Caco-2 (cell line): Measurements from ENCODE around the gene TMEM30B. TPM values are rescaled to one million over a fixed set of nuclear protein-coding genes. Genes with fewer than 3 reads are reported as not detected.

Experiments used
- BruUV-seq: library from RNA; stranded (reverse); fragments of 400-500 nt; replicated peaks from 2 replicates; lab custom pipeline; 2021; lab: Mats Ljungman, UMichigan
- CTCF ChIA-PET: fragments of 300-600 bp; sonication (Branson Sonifier 250); formaldehyde crosslinking; loops from one replicate; lab custom pipeline; 2022; ENCODE audit warnings: antibody characterized with exemption; lab: Charles Lee
- POLR2A ChIA-PET: fragments of 300-600 bp; sonication (Branson Sonifier 250); formaldehyde crosslinking; loops from one replicate; lab custom pipeline; 2022; ENCODE audit warnings: antibody characterized with exemption; lab: Charles Lee
- DNase-seq, 2 experiments: peaks; one replicate each; pipeline versions ENCODE4 v3.0.0 to v3.0.0-alpha.2; 2020 to 2022
- H3K27me3 ChIP-seq: replicated peaks from 2 replicates; pipeline ENCODE4 v1.6.0; 2011; ENCODE audit warnings: low read length; ENCODE audit not compliant: control insufficient read depth, insufficient read depth
- H3K36me3 ChIP-seq: 2 replicates; pipeline ENCODE4 v1.5.1; 2011; ENCODE audit warnings: low read length; ENCODE audit not compliant: control insufficient read depth, insufficient read depth
- H3K4me1 ChIP-seq: fragments of 250-450 bp; sonication (Bioruptor Pico); 2 replicates; pipeline ENCODE4 v1.5.1; 2020; ENCODE audit warnings: mild to moderate bottlenecking
- H3K4me3 ChIP-seq: 2 replicates; pipeline ENCODE4 v1.5.1; 2011; ENCODE audit warnings: low read depth, mild to moderate bottlenecking, control low read depth, low read length
- H3K9me3 ChIP-seq: fragments of 250-450 bp; sonication (Bioruptor Pico); 2 replicates; pipeline ENCODE4 v1.5.1; 2020; ENCODE audit warnings: mild to moderate bottlenecking, moderate library complexity
- H3K27ac Mint-ChIP-seq: one replicate; pipeline ENCODE4 v1.8.0; 2022; ENCODE audit warnings: mixed read lengths; ENCODE audit not compliant: unreplicated experiment
- H3K27me3 Mint-ChIP-seq: one replicate; pipeline ENCODE4 v1.8.0; 2022; ENCODE audit warnings: mixed read lengths; ENCODE audit not compliant: insufficient read depth, unreplicated experiment
- H3K36me3 Mint-ChIP-seq: one replicate; pipeline ENCODE4 v1.8.0; 2022; ENCODE audit warnings: mild to moderate bottlenecking, mixed read lengths; ENCODE audit not compliant: insufficient read depth, unreplicated experiment
- H3K4me1 Mint-ChIP-seq: one replicate; pipeline ENCODE4 v1.8.0; 2022; ENCODE audit warnings: low read depth, mixed read lengths; ENCODE audit not compliant: unreplicated experiment
- H3K4me3 Mint-ChIP-seq: one replicate; pipeline ENCODE4 v1.8.0; 2022; ENCODE audit warnings: mild to moderate bottlenecking, moderate library complexity, mixed read lengths; ENCODE audit not compliant: unreplicated experiment
- H3K9me3 Mint-ChIP-seq: one replicate; pipeline ENCODE4 v1.8.0; 2022; ENCODE audit warnings: mixed read lengths; ENCODE audit not compliant: unreplicated experiment
- intact Hi-C: fragments of 100-400 bp; cut with micrococcal nuclease; formaldehyde crosslinking; loops from one replicate; pipeline ENCODE4 v1.10.0; 2022; ENCODE audit not compliant: unreplicated experiment
- total RNA-seq: library from RNA; stranded (reverse); gene quantifications from 2 replicates; pipeline ENCODE4 v1.2.3, GENCODE V29; 2022
- TF ChIP-seq, protein P1 (sequence below), 2 experiments: fragments of 200-600 bp in 1 of 2; IDR thresholded peaks; 1 replicate in 1 of 2; 2 replicates in 1 of 2; pipeline versions ENCODE4 v1.5.1 to v1.8.0; 2011 to 2022; ENCODE audit warnings: antibody characterized with exemption in 1 of 2, control low read depth in 1 of 2, inconsistent platforms in 1 of 2, low read depth in 1 of 2, low read length in 1 of 2, mild to moderate bottlenecking in 1 of 2, moderate library complexity in 1 of 2; ENCODE audit not compliant: insufficient read depth in 1 of 2, severe bottlenecking in 1 of 2, unreplicated experiment in 1 of 2

Gene TMEM30B
- total RNA-seq, 1 experiment from 2014 or later = 32.5 TPM

DNA sequence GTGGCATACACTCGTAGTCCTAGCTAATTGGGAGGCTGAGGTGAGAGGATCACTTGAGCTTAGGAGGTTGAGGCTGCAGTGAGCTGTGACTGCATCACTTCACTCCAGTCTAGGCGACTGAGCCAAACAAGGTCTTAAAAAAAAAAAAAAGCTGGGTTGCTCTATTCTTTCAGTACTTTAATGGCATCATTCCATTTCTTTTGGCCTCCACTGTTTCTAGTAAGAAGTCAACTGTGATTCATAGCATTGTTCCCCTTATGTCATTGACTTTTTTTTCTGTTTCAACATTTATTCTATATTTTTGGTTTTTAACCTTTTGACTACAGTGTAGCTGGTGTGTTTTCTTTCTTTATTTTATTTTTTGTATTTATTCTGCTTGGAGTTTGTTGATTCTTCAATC lies 23.6 kb upstream of the TMEM30B start:
- ChIA-PET POLR2A (no interaction called here), CTCF (interaction anchor here (0.5 kb wide), 1 partner anchor 604 kb away, joined by 4 read pairs; no protein-coding TSS in a partner anchor)
- BruUV-seq = no TSS peak
- H3K9me3 Mint-ChIP-seq = peaks cover 7% of the 10 kb centered on the region
- TF ChIP-seq, protein P1, sequence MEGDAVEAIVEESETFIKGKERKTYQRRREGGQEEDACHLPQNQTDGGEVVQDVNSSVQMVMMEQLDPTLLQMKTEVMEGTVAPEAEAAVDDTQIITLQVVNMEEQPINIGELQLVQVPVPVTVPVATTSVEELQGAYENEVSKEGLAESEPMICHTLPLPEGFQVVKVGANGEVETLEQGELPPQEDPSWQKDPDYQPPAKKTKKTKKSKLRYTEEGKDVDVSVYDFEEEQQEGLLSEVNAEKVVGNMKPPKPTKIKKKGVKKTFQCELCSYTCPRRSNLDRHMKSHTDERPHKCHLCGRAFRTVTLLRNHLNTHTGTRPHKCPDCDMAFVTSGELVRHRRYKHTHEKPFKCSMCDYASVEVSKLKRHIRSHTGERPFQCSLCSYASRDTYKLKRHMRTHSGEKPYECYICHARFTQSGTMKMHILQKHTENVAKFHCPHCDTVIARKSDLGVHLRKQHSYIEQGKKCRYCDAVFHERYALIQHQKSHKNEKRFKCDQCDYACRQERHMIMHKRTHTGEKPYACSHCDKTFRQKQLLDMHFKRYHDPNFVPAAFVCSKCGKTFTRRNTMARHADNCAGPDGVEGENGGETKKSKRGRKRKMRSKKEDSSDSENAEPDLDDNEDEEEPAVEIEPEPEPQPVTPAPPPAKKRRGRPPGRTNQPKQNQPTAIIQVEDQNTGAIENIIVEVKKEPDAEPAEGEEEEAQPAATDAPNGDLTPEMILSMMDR (IDR thresholded peaks at IDR 0.05; ENCODE audit: insufficient read depth in 1 of 2, low read depth in 1 of 2, low read length in 1 of 2, severe bottlenecking in 1 of 2, unreplicated experiment in 1 of 2) = no peak
- Histone ChIP-seq H3K27me3 (no peaks in the 10 kb centered on the region), H3K4me3 (no peak overlapping the region), H3K4me1 (no peaks in the 10 kb centered on the region), H3K9me3 (no peaks in the 10 kb centered on the region), H3K36me3 (no peaks in the 10 kb centered on the region)
- no peak overlapping the region for H3K27ac Mint-ChIP-seq
- H3K4me1 Mint-ChIP-seq = no peaks in the 10 kb centered on the region
- no peak for DNase-seq
- no peaks in the 10 kb centered on the region for H3K36me3 Mint-ChIP-seq
- intact Hi-C loops = no loop called here
- no peaks in the 10 kb centered on the region for H3K27me3 Mint-ChIP-seq
- H3K4me3 Mint-ChIP-seq = no peak overlapping the region

DNA sequence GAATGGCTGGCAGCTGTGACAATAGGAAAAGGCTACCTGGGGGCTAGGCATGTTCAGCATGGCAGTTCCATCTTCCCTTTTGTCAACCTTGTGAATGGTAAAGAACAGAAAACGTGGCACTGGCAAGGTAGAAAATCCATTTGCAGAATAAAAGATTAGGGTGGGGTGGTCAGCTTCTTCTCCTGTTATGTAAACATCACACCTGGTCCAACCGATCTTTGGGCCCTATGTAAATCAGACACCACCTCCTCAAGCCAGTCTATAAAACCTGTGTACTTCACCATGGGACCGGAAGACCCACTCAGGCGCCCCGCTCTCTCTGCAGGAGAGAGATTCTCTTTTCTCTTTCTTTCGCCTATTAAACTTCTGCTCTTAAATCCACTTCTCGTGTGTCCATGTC lies 19.6 kb upstream of the TMEM30B start:
- Histone ChIP-seq H3K27me3 (no peaks in the 10 kb centered on the region), H3K9me3 (no peaks in the 10 kb centered on the region), H3K4me3 (no peak overlapping the region), H3K4me1 (no peaks in the 10 kb centered on the region), H3K36me3 (no peaks in the 10 kb centered on the region)
- Mint-ChIP-seq H3K27me3 (no peaks in the 10 kb centered on the region), H3K9me3 (no peaks in the 10 kb centered on the region), H3K27ac (no peak overlapping the region), H3K4me1 (no peaks in the 10 kb centered on the region), H3K4me3 (no peak overlapping the region), H3K36me3 (no peaks in the 10 kb centered on the region)
- TF ChIP-seq, protein P1 (IDR thresholded peaks at IDR 0.05; ENCODE audit: insufficient read depth in 1 of 2, low read depth in 1 of 2, low read length in 1 of 2, severe bottlenecking in 1 of 2, unreplicated experiment in 1 of 2) = no peak
- no TSS peak for BruUV-seq
- ChIA-PET CTCF (no interaction called here), POLR2A (no interaction called here)
- no peak for DNase-seq
- intact Hi-C loops = no loop called here

DNA sequence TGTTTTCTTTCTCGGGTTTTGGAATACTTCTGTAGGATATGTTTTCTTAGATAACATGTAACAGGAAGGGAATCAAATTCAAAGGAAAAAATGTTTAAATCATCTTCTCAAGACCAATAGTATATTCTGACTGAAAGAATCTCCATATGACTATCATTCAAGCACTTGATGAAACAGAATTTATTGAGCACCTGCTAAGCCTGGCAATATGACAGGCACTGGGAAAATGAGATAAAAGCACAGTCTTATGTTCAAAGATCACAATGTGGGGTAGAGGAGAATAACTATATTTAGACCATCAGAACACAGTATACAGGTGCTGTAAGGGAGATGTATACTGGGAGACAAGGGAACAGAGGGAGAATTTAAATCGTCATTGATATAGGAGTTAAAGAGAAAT lies 19.1 kb upstream of the TMEM30B start:
- Histone ChIP-seq H3K36me3 (no peaks in the 10 kb centered on the region), H3K4me1 (no peaks in the 10 kb centered on the region), H3K27me3 (no peaks in the 10 kb centered on the region), H3K4me3 (no peak overlapping the region), H3K9me3 (no peaks in the 10 kb centered on the region)
- no peak overlapping the region for H3K4me3 Mint-ChIP-seq
- ChIA-PET CTCF (no interaction called here), POLR2A (no interaction called here)
- no peaks in the 10 kb centered on the region for H3K4me1 Mint-ChIP-seq
- H3K9me3 Mint-ChIP-seq = no peaks in the 10 kb centered on the region
- no TSS peak for BruUV-seq
- TF ChIP-seq, protein P1 (IDR thresholded peaks at IDR 0.05; ENCODE audit: insufficient read depth in 1 of 2, low read depth in 1 of 2, low read length in 1 of 2, severe bottlenecking in 1 of 2, unreplicated experiment in 1 of 2) = no peak
- intact Hi-C loops = no loop called here
- no peaks in the 10 kb centered on the region for H3K27me3 Mint-ChIP-seq
- no peak overlapping the region for H3K27ac Mint-ChIP-seq
- no peak for DNase-seq
- H3K36me3 Mint-ChIP-seq = no peaks in the 10 kb centered on the region
